ENCODE data around the gene CLCN1. TPM values are rescaled to one million over a fixed set of nuclear protein-coding genes. Genes with fewer than 3 reads are reported as not detected.
A peak's percentile ranks its signal among the peaks of the same experiment; 100 is the strongest.
"Not testable (repeated sequence)": the region's sequence is repeated elsewhere in the genome, so short reads cannot be mapped to it uniquely, and the experiment has no call there.

Gene CLCN1
- polyA plus RNA-seq, 1 donor from 2014 or later, result not detected

DNA sequence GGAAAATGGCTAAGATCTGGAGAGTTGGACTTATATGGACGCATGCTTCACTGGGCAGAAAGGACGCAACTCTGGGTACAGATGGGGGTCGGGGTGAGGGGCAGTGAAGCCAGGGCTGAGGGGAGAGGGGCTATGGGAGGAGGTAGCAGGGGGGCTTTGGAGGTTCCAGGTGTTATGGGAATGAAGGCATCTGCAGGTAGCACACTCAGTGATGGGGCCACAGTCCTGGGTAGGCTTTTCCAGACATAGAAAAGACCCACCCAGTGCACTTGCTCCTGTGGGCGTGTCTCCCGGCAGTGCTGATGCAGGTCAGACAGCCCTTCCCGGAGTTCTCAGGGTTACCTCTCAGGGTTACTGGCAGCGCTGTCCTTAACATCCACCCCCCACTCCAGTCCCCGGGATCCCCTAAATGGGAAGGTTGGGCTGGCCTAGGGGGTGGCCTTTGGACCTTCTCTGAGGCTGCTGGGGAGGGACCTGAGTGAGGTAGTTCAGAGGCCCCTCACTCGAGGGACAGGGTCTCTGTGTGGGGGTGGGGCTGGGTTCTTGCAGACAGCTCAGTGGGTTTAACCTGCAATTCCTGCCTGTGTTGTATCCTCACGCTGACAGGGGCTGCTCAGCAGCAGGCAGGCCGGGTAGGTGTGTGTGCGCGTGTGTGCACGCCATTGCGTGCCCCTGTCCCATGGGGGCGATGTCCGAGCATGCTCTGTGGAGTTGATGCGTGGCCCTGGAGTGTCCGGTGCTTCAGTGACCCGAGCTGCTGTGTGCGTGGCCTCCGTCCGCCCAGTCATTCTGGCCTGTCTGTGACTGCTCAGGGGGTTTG, 71.5 kb downstream of the CLCN1 start:
- Mint-ChIP-seq H3K4me1 (peaks cover 0 to 6% (median 0%) of the 10 kb centered on the region in 3 donors), H3K27me3 (no peaks in the 10 kb centered on the region), H3K27ac (no peak overlapping the region), H3K9me3 (no peaks in the 10 kb centered on the region), H3K4me3 (no peak overlapping the region), H3K36me3 (no peaks in the 10 kb centered on the region)

GRCh38 chr7:143388051-143388450, 72.1 kb downstream of the CLCN1 start:
- Mint-ChIP-seq H3K36me3 (no peaks in the 10 kb centered on the region), H3K4me1 (peaks cover 0 to 1% (median 0%) of the 10 kb centered on the region in 3 donors), H3K4me3 (no peak overlapping the region), H3K9me3 (no peaks in the 10 kb centered on the region), H3K27me3 (no peaks in the 10 kb centered on the region), H3K27ac (no peak overlapping the region)

- H3K9me3 Mint-ChIP-seq, result no peaks in the 10 kb centered on the region
- no peak overlapping the region for H3K4me3 Mint-ChIP-seq
- H3K36me3 Mint-ChIP-seq, result no peaks in the 10 kb centered on the region
- H3K27ac Mint-ChIP-seq, result no peak overlapping the region
- no peaks in the 10 kb centered on the region for H3K4me1 Mint-ChIP-seq
- H3K27me3 Mint-ChIP-seq, result no peaks in the 10 kb centered on the region
These were observed 72.7 kb downstream of the CLCN1 start for GRCh38 chr7:143388491-143389101.

DNA sequence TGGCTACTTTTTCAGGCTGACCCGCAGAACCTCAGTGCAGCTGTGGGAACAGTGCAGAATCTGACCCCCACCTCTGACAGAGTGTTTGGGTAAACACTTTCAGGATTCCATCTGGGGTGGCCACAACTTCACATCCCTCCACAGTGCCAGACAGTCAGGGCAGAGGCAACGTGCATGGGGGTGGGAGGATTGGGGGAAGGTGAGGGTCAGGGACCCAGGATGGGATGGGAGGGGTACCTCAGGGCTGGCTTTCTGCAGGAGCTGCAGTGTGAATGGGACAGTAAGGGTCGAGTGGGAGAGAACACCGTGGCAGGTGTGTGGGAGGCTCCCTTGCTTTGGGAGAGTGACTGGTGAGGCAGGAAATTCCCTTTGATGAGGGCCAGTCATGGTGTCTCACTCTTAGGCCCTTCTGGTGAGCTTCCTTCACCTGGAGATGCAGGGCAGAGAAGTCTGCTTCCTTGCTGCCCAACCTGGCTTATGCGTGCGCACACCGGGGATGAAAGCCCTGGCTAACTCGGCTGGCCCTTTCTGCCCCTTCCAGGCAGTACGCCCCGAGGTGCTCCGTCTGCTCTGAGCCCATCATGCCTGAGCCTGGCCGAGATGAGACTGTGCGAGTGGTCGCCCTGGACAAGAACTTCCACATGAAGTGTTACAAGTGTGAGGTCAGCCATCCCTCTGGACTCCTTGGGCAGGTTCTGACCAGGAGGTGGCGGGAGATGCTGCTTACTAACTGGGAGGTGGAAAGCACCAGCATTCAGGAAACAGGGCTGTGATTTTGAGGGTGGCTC, 73.6 kb downstream of the CLCN1 start:
- Mint-ChIP-seq H3K27ac (no peak overlapping the region), H3K36me3 (no peaks in the 10 kb centered on the region), H3K9me3 (no peaks in the 10 kb centered on the region), H3K27me3 (no peaks in the 10 kb centered on the region), H3K4me3 (no peak overlapping the region), H3K4me1 (no peaks in the 10 kb centered on the region)

DNA sequence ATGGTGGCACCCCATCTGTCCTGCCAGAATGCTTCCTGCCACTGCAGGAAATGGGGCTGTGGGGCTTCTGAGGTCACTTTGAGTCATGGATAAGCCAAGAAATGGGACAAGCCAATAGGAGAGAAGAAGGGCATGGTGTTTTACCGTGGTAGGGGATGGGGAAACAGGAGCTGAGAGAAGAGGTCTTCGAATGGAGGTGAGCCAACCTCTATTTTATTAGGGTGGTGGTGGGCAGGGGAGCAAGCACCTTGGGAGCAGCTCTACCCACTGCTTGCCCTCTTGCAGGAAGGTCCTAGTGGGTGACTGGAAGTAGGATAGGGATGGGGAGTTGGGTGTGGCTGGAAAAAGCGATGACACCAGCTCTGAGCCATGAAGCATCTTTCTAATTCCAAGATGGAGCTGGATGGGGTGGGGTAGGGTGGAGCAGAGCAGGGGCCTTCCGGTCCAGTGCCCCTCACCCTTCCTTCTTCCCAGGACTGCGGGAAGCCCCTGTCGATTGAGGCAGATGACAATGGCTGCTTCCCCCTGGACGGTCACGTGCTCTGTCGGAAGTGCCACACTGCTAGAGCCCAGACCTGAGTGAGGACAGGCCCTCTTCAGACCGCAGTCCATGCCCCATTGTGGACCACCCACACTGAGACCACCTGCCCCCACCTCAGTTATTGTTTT, 74.3 kb downstream of the CLCN1 start:
- H3K9me3 Mint-ChIP-seq, result peaks cover 0 to 1% (median 0%) of the 10 kb centered on the region in 3 donors
- H3K36me3 Mint-ChIP-seq, result no peaks in the 10 kb centered on the region
- no peaks in the 10 kb centered on the region for H3K27me3 Mint-ChIP-seq
- H3K4me3 Mint-ChIP-seq, result no peak overlapping the region
- no peaks in the 10 kb centered on the region for H3K4me1 Mint-ChIP-seq
- H3K27ac Mint-ChIP-seq, result no peak overlapping the region

DNA sequence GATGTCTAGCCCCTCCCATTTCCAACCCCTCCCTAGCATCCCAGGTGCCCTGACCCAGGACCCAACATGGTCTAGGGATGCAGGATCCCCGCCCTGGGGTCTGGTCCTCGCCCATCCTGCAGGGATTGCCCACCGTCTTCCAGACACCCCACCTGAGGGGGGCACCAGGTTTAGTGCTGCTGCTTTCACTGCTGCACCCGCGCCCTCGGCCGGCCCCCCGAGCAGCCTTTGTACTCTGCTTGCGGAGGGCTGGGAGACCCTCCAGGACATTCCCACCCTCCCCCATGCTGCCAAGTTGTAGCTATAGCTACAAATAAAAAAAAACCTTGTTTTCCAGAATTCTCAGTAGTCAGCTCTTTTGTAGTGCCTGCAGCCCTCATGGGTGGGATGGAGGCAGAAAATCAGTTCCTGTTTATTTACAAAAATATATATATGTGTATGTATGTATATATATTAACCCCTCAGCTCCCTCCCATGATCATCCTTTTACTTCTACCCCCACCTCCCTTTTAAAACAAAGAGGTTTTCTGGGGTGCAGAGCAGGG, 74.9 kb downstream of the CLCN1 start:
- Mint-ChIP-seq H3K27ac (no peak overlapping the region), H3K9me3 (peaks cover 0 to 1% (median 0%) of the 10 kb centered on the region in 3 donors), H3K4me1 (no peaks in the 10 kb centered on the region), H3K4me3 (no peak overlapping the region), H3K27me3 (no peaks in the 10 kb centered on the region), H3K36me3 (no peaks in the 10 kb centered on the region)

DNA sequence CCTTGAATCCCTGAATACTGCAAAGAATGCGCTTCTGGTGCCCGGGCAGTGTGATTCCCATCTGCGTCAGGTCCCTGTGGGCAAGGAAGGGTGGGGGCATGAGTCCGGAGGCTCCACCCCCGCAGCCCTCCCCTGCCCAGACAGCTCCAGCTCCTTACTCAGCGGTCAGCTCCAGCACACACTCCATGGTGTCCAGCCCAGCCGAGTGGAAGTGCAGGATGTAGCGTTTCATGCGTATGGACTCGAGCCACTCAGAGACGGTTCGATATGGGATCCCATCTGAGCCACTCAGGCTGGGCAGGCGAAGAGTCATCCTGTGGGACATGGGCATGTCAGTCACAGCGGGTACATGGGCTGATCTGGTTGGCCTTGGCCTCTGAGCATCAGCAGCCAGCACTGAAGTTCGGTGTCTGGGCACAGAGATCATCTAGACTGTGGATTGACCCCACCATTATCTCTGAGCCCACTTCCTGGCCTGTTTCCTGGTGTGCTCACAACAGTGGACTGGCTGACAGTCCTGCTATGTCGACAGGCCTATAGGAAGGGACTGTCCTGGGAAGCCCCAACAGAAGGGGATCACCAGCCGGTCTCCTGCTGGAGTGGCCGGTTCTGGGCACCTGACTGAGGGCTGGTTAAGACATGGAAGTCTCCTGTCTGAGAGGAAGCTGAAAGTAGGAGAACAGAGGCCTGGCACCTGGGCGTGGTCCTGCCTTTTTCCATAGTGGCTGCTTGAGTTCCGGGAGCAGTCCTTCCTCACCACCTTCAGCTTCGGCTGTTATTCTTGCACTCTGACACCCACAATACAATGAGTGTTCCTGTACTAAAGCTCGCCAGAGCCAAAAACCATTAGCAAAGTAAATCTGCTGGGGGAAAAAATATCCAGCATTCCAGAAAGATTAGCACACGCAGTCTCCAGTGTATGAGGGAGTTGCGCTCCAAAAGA, 75.8 kb downstream of the CLCN1 start:
- Mint-ChIP-seq H3K4me1 (no peaks in the 10 kb centered on the region), H3K9me3 (peaks cover 0 to 1% (median 0%) of the 10 kb centered on the region in 3 donors), H3K27ac (no peak overlapping the region), H3K27me3 (no peaks in the 10 kb centered on the region), H3K36me3 (no peaks in the 10 kb centered on the region), H3K4me3 (no peak overlapping the region)

DNA sequence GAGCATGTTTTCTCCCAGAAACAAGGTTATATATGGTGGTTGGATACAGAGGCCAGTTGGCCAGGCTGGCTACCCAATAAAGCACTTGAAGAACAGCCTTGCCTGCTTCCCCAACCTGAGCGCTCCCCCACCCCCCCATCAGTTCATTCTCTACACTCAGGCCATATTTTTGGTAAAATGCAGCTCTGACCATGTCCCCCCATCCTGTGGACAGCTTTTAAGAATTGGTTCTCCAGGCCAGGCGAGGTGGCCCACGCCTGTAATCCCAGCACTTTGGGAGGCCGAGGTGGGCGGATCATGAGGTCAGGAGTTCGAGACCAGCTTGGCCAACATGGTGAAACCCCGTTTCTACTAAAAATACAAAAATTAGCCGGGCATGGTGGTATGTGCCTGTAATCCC, 76.5 kb downstream of the CLCN1 start:
- not testable (repeated sequence) for H3K9me3 Mint-ChIP-seq, H3K27me3 Mint-ChIP-seq, H3K36me3 Mint-ChIP-seq, H3K4me1 Mint-ChIP-seq, H3K4me3 Mint-ChIP-seq, H3K27ac Mint-ChIP-seq

DNA sequence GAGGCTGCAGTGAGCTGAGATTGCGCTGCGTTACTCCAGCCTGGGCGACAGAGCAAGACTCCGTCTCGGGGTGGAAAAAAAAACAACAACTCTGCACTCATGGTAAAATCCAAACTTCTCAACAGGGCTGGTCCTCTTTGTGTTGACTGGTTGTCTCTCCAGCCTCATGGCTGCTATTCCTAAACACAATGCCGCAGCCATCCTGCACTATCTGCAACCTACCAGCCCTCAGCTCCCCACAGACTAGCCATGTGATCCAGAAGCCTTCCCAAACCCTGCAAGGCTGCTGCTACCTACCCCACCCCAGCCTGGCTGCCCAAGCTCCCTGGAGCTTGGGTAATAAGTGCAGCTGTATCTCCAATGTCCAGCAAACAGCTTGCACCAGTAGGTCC, 77.0 kb downstream of the CLCN1 start:
- H3K27me3 Mint-ChIP-seq, result no peaks in the 10 kb centered on the region
- no peaks in the 10 kb centered on the region for H3K36me3 Mint-ChIP-seq
- peaks cover 0 to 2% (median 0%) of the 10 kb centered on the region in 3 donors for H3K4me1 Mint-ChIP-seq
- no peak overlapping the region for H3K27ac Mint-ChIP-seq
- H3K4me3 Mint-ChIP-seq, result no peak overlapping the region
- peaks cover 0 to 1% (median 0%) of the 10 kb centered on the region in 3 donors for H3K9me3 Mint-ChIP-seq

DNA sequence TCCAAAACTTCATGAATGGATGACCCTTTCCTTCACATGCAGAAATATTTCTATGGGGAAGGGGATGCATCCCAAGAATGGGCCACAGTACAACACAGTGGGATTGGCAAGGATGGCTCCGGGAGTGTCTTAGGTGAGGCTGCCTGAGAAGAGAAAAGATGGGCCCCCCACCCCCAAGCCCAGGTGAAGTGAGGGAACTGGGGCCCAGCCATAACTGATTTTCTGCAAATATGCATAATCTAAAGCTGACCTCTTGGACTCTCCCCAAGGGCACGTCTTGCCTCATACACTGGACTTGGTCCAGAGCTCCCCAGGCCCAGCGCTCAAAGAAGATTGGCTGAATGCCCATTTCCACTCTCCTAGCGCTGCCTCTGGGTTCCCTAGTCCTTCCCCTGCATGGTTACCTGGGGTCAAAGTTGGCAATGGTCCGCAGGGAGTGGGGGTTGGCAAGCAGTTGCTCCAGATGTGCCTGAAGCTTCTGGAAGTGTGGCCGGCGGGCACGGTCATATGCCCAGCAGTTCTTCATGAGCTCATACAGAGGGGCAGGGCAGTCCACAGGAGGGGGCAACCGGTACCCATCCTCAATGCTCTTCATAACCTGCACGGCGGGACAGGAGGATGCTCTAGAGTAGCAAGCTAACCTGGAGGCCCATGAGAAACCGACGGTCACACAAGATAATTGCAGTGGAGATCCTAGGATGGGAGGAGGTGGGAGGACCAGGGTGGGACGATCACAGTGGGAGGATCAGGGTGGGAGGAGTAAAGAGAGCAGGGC, 77.5 kb downstream of the CLCN1 start:
- Mint-ChIP-seq H3K36me3 (no peaks in the 10 kb centered on the region), H3K4me1 (peaks cover 0 to 2% (median 0%) of the 10 kb centered on the region in 3 donors), H3K9me3 (peaks cover 0 to 1% (median 0%) of the 10 kb centered on the region in 3 donors), H3K27me3 (no peaks in the 10 kb centered on the region), H3K27ac (no peak overlapping the region), H3K4me3 (no peak overlapping the region)

GRCh38 chr7:143394068-143394467, 78.2 kb downstream of the CLCN1 start:
- H3K4me1 Mint-ChIP-seq, result peaks cover 0 to 2% (median 0%) of the 10 kb centered on the region in 3 donors
- H3K36me3 Mint-ChIP-seq, result no peaks in the 10 kb centered on the region
- H3K4me3 Mint-ChIP-seq, result no peak overlapping the region
- peaks cover 0 to 1% (median 0%) of the 10 kb centered on the region in 3 donors for H3K9me3 Mint-ChIP-seq
- no peaks in the 10 kb centered on the region for H3K27me3 Mint-ChIP-seq
- no peak overlapping the region for H3K27ac Mint-ChIP-seq

DNA sequence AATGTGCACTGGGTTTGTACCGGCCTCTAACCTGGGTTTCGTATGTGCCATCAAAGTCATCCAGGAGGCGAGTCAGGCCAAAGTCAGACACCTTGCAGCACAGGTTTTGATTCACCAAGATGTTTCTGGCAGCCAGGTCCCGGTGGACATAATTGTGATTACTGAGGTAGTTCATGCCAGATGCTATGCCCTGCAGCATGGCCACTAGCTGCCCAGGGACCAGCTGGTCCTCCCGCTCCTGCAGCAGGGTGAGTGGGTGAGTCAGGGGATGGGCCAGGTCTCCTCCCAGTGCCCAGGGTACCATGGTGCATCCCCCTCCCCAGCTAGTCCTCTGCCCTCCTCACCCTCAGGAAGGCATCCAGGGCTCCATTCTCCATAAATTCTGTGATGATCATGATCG, 78.9 kb downstream of the CLCN1 start:
- peaks cover 0 to 1% (median 0%) of the 10 kb centered on the region in 3 donors for H3K9me3 Mint-ChIP-seq
- peak overlapping the region in 1 of 3 donors; percentile 77 for H3K27ac Mint-ChIP-seq
- no peak overlapping the region for H3K4me3 Mint-ChIP-seq
- H3K36me3 Mint-ChIP-seq, result no peaks in the 10 kb centered on the region
- no peaks in the 10 kb centered on the region for H3K27me3 Mint-ChIP-seq
- peaks cover 0 to 2% (median 0%) of the 10 kb centered on the region in 3 donors for H3K4me1 Mint-ChIP-seq

Measured in IgD-negative memory B cell (primary cell).